ENCODE data around the gene RASSF7.
"Not testable (repeated sequence)": the region's sequence is repeated elsewhere in the genome, so short reads cannot be mapped to it uniquely, and the experiment has no call there.

Gene RASSF7, protein sequence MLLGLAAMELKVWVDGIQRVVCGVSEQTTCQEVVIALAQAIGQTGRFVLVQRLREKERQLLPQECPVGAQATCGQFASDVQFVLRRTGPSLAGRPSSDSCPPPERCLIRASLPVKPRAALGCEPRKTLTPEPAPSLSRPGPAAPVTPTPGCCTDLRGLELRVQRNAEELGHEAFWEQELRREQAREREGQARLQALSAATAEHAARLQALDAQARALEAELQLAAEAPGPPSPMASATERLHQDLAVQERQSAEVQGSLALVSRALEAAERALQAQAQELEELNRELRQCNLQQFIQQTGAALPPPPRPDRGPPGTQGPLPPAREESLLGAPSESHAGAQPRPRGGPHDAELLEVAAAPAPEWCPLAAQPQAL

DNA sequence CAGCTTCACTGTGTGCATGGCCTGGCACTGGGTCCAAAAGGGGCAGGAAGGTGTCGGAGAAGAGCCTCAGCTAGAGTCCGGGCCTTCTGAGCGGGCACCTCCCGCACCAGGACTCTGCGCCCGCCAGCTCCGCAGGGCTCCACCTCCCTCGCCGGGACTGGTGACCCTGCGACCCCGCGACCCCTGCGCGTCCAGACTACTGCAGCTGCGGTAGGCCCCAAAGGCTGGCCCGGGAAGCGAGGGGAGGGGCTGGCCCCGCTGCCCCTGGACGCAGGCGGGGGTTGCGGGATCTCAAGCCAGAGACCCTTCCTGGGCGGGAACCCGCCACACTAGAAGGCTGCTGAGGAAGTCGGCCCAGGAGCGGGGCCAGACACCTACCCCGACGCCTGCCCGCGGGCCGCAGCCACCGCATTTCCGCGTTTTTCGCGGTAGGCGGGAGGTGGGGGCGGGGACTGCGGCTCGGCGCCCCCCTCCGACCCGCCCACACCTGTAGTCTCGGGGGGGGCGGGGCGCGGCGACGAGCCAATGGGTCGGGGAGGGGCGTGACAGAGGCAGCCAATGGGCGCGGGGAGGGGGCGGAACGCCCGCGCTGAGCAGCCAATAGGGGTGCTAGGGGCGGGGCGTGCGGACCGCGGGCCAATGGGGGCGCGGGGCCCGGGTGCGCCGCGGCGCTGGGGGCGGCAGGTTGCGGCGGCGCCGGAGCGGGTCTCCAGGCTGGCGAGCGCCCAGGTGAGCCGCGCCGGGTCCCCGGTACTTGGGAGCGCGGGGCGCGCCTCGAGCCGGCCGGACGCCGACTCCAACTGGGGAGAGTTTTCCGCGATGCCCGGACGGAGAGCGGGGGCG, at the start of gene RASSF7, which contains the start of gene LMNTD2:
Gene RASSF7, plus strand, starts transcription at position 666 of the 843 bp plus-strand sequence. CDS start 799 bp downstream, outside the sequence.
Gene LMNTD2, minus strand, starts transcription at position 434 of the 843 bp plus-strand sequence. Its CDS starts 22 bp downstream, at position 412.
- peak; percentile 88 to 96 (median 94) for DNase-seq (ENCODE audit: low read depth in 4 of 4, low spot score in 1 of 4)

- DNase-seq (ENCODE audit: low read depth in 4 of 4, low spot score in 1 of 4): no peak
Measured at GRCh38 chr11:512761-513595, 47.8 kb upstream of the RASSF7 start.

DNA sequence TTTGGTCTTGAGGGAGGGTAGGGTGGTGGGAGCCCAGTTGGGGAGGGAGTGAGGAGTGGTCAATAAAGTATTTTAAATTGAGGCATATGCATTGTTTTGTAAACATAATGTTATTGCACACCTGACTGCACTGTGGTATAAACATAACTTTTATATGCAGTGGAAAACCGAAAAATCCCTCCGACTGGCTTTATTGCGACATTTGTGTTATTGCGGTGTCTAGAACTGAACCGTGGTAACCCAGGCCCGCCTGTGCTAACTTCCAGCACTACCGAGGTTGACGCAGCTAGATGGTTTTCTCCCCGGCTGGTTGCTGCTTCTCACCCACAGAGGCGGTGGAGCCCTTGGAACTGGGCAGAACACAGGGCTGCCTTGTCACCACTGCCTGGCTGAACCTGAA, 46.2 kb upstream of the RASSF7 start:
- DNase-seq (ENCODE audit: low read depth in 4 of 4, low spot score in 1 of 4): no peak

DNA sequence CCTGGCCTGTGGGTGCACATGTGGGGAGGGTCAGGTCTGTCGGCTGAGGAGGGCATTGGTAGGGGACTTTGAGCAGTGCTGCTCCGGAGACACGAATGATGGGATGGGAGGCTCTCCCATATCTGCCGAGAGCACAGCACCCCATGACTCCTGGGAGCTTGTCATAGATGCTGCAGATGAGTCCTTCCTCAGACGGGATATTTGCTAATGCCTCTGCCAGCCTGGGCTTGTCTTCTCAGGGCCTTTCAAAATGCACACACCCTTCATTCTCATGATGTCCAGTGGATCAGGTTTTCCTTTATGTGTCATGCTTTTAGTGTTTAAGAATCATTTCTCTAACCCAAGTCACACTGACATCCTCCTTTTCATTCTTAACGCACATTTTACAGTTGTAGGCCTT, 45.6 kb upstream of the RASSF7 start:
- DNase-seq (ENCODE audit: low read depth in 4 of 4, low spot score in 1 of 4): no peak

GRCh38 chr11:516400-516799, 44.4 kb upstream of the RASSF7 start:
- no peak for DNase-seq (ENCODE audit: low read depth in 4 of 4, low spot score in 1 of 4)

DNA sequence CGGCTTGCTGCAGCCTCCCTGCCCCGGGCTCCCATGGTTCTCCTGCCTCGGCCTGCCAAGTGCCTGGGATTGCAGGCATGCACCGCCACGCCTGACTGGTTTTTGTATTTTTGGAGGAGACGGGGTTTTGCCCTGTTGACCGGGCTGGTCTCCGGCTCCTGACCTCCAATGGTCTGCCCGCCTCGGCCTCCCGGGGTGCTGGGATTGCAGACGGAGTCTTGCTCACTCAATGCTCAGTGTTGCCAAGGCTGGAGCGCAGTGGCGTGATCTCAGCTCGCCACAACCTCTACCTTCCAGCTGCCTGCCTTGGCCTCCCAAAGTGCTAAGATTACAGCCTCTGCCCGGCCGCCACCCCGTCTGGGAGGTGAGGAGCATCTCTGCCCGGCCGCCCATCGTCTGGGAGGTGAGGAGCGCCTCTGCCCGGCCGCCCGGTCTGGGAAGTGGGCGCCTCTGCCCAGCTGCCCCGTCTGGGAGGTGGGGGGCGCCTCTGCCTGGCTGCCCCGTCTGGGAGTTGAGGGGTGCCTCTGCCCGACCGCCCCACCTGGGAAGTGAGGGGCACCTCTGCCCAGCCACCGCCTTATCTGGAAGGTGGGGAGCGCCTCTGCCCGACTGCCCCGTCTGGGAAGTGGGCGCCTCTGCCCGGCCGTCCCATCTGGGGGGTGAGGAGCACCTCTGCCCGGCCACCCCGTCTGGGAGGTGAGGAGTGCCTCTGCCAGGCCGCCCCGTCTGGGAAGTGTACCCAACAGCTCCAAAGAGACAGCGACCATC, 43.7 kb upstream of the RASSF7 start:
- DNase-seq (ENCODE audit: low read depth in 4 of 4, low spot score in 1 of 4): not testable (repeated sequence)

DNA sequence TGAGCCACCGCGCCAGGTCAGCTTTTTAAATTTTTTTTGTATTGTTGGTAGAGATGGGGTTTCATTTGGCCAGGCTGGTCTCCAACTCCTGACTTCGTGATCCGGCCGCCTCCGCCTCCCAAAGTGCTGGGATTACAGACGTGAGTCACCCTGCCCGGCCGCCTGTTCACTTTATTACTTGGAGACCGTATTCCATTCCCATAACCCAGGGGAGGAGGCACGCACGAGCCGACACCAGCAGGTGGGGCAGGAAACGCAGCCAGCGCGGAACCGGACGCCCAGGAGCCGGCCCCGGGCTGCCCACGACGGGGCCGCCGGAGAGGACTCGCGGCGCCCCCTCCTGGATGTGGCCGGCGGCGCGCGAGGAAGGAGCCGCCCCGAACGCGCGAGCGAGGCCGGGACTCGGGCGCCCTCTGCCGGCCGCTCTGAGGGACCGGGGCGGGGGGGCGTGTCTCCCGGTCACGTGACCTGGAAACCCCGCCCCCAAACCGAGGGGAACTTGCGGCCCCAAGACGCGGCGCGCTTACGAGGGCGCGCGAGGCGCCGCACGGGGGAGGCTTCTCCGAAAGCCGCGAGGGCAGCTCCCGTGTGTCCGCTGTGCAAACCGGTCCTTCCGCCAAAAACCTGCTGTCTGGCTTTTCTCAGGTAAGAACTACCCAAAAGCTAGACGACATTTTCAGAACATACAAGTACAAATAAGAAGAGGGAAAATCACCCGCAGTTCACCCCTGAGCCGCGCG, 42.1 kb upstream of the RASSF7 start:
- peak; percentile 79 to 92 (median 80) for DNase-seq (ENCODE audit: low read depth in 4 of 4, low spot score in 1 of 4)

DNA sequence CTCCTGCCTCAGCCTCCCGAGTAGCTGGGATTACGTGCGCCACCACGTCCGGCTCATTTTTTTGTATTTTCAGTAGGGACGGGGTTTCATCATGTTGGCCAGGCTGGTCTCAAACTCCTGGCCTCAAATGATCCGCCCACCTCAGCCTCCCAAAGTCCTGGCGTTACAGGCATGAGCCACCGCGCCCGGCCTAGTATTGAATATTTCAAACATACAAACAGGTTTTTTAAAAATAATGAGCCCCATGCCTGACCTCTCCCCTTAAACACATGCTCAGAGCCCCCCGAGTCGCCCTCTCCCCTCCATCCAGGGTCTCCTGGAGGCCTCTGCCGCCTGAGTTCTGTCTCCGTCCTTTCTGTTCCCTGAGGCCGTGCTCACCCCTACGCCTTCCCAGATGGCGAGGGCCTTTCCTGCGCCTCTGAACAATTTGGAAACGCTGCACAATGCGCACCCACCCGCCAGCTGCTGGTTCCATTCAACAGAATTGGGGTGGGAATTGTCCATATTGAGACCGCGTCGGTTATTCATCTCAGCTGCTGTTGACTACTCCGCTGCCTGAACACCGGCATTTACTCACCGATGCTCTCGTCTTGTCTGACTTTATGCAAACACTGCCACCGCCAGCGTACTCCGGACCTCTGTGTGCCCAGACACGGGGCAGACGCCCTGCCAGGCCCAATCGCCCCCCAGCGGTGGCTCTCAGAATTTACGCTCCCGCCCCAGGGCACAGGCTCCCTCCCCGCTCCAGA, 40.2 kb upstream of the RASSF7 start:
- no peak for DNase-seq (ENCODE audit: low read depth in 4 of 4, low spot score in 1 of 4)

GRCh38 chr11:521177-521688, 39.5 kb upstream of the RASSF7 start:
- DNase-seq (ENCODE audit: low read depth in 4 of 4, low spot score in 1 of 4): no peak

- DNase-seq (ENCODE audit: low read depth in 4 of 4, low spot score in 1 of 4): no peak
Measured at GRCh38 chr11:526192-526591, 34.6 kb upstream of the RASSF7 start.

DNA sequence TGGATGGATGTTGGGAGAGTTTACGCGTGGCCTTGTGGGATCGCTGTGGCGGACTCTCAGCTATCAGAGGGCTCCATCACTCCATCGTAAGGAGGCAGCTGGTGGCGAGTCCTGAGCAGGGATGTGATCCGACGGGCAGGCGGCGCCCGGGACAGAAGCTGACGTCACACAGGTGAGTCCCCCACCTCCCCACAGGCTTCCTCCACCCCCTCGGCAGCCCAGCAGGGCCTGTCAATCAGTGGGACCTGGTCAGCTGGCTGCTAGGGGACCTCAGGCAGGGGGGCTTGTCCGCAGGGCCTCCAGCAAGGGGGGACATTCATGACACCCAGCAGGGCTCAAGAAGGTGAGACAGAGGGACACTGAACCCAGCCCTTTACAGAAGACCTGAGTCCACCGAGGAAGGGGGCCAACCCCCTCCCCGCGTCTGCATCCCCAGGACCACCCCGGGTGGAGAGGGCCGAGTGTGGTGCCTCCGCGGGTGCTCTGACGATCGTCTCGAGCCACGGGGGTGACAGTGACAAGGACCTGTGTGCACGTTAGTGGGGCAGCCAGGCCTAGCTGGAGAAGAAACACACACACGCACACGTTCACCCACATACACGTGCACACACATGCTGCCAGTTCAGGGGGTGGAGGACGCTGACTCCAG, 32.5 kb upstream of the RASSF7 start:
- DNase-seq (ENCODE audit: low read depth in 4 of 4, low spot score in 1 of 4): no peak

- no peak for DNase-seq (ENCODE audit: low read depth in 4 of 4, low spot score in 1 of 4)
Measured at GRCh38 chr11:528815-529727, 31.7 kb upstream of the RASSF7 start.

DNA sequence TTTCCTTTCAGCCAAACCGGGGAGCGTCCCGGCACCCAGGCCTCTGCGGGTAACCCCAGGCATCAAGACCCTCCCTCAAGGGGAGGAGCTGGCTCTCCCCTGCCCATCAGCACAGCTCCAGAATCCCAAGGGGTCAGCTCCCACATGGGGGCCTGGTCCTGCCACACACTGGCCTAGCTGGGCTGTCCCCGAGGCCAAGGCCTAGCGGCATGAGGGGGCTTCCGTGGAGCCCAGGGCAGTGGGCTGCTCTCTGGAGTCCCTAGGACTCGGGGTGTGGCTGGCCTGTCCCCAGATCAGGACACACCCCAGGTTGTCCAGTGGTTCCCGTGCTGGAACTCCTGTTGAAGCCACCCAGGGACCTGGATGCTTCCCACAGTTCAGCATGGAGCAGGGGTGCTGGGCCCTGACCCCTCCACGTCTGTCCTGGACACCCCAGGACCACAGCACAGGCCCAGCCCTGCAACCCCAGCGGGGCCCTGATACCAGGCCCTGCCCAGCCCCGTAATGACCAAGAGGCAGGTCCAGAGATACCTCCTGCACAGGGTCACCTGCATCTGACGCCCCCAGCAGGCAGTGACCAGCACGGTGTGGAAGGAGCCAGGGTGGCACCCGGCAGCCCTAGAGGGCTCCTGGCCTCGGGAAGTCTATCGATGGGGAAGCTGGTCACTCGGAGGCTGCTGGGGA, 30.9 kb upstream of the RASSF7 start:
- no peak for DNase-seq (ENCODE audit: low read depth in 4 of 4, low spot score in 1 of 4)

- no peak for DNase-seq (ENCODE audit: low read depth in 4 of 4, low spot score in 1 of 4)
Measured at GRCh38 chr11:530960-531831, 29.6 kb upstream of the RASSF7 start.

DNA sequence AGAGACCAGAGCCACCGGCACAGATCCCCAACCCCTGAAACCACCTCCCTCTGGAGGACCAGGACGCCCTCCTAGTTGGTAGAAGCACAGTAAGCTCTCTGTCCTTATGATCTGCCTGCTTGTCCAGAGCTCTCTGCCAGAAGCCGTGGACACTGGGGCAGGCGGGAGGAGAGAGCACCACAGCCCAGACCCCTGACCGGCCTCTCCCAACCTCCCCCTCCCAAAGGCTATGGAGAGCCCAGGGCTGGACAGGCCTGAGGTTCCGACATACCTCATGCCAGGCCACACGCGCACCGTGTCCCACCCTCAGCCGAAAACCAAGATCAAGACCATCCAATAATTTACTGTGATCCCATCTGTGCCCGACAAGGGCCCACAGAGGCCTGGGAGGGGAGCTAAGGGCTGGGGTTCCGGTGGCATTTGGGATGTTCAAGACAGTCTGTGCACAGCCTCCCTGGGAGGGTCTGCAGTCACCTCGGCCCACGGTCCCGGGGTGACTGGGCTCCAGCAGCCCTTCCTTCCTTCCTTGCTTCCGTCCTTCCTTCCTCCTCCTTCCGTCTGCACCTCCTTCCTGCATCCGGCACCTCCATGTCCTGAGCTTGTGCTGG, 28.7 kb upstream of the RASSF7 start:
- DNase-seq (ENCODE audit: low read depth in 4 of 4, low spot score in 1 of 4): no peak

Measured in stimulated activated CD4-positive, alpha-beta T cell treated with anti-CD3 and anti-CD28 coated beads, Interleukin-1b, Interleukin-23, amount 100 ng/mL, for 24 hours (primary cell).